ENCODE measurements around the gene RPS6KB1. TPM values are rescaled to one million over a fixed set of nuclear protein-coding genes. Genes with fewer than 3 reads are reported as not detected.

RPS6KB1 gene
- total RNA-seq, 3 donors from 2014 or later = 40.3 to 62.3 (median 47.5) TPM

Other genes starting within 250 kb of the RPS6KB1 start
- 10 to 100 TPM; 21.0 to 27.7 (median 26.5) TPM for gene PTRH2, start 185.7 kb upstream of the RPS6KB1 start, total RNA-seq
- gene VMP1, start 185.5 kb upstream of the RPS6KB1 start, total RNA-seq = 100 to 1,000 TPM; 142 to 636 (median 489) TPM
- 10 to 100 TPM in 2 of 3 donors, 1 to 10 TPM in 1; 6.6 to 25.0 (median 19.7) TPM for gene TUBD1, start 178 bp upstream of the RPS6KB1 start, total RNA-seq
- gene RNFT1, start 71.6 kb downstream of the RPS6KB1 start, total RNA-seq = 10 to 100 TPM; 24.0 to 30.4 (median 25.6) TPM
- 10 to 100 TPM in 2 of 3 donors, 1 to 10 TPM in 1; 9.1 to 16.4 (median 16.1) TPM for gene HEATR6, start 185.8 kb downstream of the RPS6KB1 start, total RNA-seq